Esophagus muscularis mucosa (tissue), 3 donors: Measurements from ENCODE around the gene ATP2B2.

Experiments used
- POLR2A ChIP-seq: fragments of 450-650 bp; IDR thresholded peaks from one replicate; pipeline ENCODE4 v1.6.1; 2017; ENCODE audit warnings: antibody characterized with exemption, moderate library complexity, mild to moderate bottlenecking, low read depth
- POLR2AphosphoS5 ChIP-seq, 2 donors: sonication (generic); formaldehyde crosslinking; IDR thresholded peaks; one replicate each; pipeline ENCODE4 v1.6.1; 2017; ENCODE audit warnings: antibody characterized with exemption in 2 of 2
- TF ChIP-seq, protein P1 (sequence below), 3 experiments: fragments of 200-600 bp in 2 of 3; fragments of 450-650 bp in 1 of 3; sonication (generic) in 2 of 3; IDR thresholded peaks; one replicate each; pipeline ENCODE4 v1.5.1; 2017 to 2019; ENCODE audit warnings: antibody characterized with exemption in 3 of 3, mild to moderate bottlenecking in 2 of 3, moderate library complexity in 1 of 3

DNA sequence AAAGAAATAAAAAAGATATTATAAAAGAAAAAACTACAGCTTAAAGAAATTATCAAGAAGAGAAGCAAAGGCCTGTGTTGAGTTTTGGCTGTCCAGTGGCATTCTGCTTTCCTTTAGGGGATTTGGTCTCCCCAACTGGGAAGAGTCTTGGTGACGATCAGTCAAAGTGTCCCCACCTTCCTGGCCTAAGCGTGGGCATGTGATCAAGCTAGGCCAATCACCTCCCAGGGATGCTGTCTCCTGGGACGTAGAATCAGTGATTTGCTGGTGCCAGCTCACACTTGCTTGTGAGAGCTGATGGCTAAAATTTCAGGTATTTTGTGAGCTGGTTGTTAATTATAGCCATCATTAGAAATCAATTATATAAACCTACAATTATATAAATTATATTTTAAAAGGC lies 69.5 kb downstream of the ATP2B2 start:
- TF ChIP-seq, protein P1, sequence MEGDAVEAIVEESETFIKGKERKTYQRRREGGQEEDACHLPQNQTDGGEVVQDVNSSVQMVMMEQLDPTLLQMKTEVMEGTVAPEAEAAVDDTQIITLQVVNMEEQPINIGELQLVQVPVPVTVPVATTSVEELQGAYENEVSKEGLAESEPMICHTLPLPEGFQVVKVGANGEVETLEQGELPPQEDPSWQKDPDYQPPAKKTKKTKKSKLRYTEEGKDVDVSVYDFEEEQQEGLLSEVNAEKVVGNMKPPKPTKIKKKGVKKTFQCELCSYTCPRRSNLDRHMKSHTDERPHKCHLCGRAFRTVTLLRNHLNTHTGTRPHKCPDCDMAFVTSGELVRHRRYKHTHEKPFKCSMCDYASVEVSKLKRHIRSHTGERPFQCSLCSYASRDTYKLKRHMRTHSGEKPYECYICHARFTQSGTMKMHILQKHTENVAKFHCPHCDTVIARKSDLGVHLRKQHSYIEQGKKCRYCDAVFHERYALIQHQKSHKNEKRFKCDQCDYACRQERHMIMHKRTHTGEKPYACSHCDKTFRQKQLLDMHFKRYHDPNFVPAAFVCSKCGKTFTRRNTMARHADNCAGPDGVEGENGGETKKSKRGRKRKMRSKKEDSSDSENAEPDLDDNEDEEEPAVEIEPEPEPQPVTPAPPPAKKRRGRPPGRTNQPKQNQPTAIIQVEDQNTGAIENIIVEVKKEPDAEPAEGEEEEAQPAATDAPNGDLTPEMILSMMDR (IDR thresholded peaks at IDR 0.05): no peak
- TF ChIP-seq POLR2A (no peak), POLR2AphosphoS5 (IDR thresholded peaks at IDR 0.05) (no peak)
